Astrocyte of the cerebellum (primary cell): ENCODE results near the gene HCN2.

ENCODE experiments used
- DNase-seq: peaks from one replicate; pipeline ENCODE4 v3.0.0-alpha.2; 2011; ENCODE audit warnings: low read depth
- H3K4me3 ChIP-seq: 2 replicates; pipeline ENCODE4 v1.5.1; 2011; ENCODE audit warnings: mild to moderate bottlenecking, low read depth, low read length, moderate library complexity
- CTCF ChIP-seq: IDR thresholded peaks from 2 replicates; pipeline ENCODE4 v1.5.1; 2012; ENCODE audit warnings: low read length, low read depth, moderate library complexity, mild to moderate bottlenecking; ENCODE audit errors: missing control alignments
- in situ Hi-C: cut with HindIII; loops from 2 replicates; pipeline ENCODE4 v1.10.0; 2017; ENCODE audit warnings: low sequenced_read_pairs

Gene HCN2

GRCh38 chr19:607301-608154 lies 17.8 kb downstream of the HCN2 start:
- in situ Hi-C loops = no loop called here
- no peak for TF ChIP-seq CTCF
- H3K4me3 ChIP-seq = no peak overlapping the region
- DNase-seq = no peak

DNA sequence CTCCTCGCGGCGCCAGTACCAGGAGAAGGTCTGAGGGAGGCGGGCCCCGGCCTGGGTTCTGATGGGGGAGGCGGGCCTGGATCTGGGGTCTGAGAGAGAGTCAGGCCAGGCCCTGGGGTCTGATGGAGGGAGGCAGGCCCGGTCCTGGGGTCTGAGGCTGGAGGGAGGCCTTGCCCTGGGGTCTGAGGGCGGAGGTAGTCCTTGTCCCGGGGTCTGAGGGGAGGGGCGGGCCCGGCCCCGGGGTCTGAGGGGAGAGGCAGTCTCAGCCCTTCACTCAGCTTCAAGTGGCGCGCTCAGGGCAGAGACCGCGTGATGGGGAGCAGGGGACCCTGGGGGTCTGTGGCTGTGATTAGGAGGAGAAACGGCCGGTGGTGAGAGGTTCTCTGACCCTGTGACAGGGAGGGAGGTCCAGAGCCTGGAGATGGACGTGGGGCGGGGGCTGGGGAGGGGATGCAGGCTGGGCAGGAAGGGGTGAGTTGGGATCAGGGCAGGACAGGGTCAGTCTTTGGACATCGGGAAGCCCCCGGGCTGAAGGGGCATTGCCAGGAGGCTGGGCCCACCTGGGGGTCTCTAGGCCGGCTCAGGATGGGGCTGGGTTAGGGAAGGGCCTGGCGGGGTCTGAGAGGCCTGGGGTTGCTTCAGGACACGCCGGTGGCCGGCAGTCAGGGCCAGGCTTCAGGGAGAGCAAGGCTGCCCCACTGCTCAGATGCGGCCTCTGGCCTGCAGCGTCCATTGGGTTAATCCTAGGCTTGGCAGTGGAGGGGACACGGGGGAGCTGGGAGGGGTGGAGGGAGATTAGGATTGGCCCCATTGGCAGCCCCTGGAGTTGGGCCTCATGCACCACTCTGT lies 18.7 kb downstream of the HCN2 start:
- H3K4me3 ChIP-seq = no peak overlapping the region
- DNase-seq = no peak
- in situ Hi-C loops = no loop called here
- TF ChIP-seq CTCF = no peak

DNA sequence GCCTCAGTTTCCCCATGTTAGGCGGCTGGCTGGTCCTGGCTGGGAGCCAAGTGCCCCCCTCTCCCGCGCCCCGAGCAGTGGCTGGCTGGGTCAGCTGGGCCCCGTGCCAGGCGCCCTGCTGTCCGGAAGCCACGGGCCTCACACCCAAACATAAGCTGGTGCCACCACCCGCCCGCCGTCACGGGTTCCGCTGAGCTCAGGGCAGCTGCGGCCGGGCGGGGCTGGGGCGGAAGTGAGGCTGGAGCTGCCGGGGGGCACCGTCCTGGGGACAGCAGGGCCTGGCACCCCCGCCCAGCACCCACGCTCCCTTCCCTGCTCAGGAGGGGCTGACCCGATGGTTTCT lies 19.3 kb downstream of the HCN2 start:
- DNase-seq = no peak
- H3K4me3 ChIP-seq = no peak overlapping the region
- in situ Hi-C loops = no loop called here
- no peak for TF ChIP-seq CTCF

DNA sequence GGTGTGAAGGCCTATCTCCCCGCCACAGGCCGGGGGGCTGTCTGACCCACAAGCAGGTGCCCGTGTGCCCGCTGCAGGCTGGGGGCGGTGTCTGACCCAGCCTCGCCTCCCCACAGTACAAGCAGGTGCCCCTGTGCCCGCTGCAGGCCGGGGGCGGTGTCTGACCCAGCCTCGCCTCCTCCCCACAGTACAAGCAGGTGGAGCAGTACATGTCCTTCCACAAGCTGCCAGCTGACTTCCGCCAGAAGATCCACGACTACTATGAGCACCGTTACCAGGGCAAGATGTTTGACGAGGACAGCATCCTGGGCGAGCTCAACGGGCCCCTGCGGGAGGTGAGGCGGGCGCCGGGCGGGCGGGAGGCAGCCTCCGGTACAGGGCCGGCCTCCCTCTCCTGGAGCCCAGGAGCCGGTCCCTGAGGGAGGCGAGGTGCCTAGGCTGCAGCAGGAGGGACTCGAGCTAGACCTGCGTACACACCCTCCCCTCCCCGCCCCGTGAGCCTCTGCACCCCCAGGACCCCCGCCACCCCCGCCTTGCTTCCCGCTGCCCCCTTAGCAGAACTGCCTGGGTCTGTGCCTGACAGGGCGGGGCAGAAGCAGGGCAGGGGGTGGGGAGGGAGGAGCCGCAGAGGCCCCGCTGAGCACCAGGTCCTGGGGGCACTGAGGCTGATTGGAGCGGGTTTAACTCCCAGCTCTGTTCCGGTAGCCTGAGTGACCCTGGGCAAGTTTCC lies 20.6 kb downstream of the HCN2 start:
- DNase-seq = no peak
- H3K4me3 ChIP-seq = no peak overlapping the region
- no peak for TF ChIP-seq CTCF
- in situ Hi-C loops = no loop called here

- DNase-seq = peak; percentile 92
- H3K4me3 ChIP-seq = no peak overlapping the region
- in situ Hi-C loops = no loop called here
- TF ChIP-seq CTCF = no peak
Observed at GRCh38 chr19:610801-611480, 21.3 kb downstream of the HCN2 start.

- H3K4me3 ChIP-seq = no peak overlapping the region
- in situ Hi-C loops = no loop called here
- peak; percentile 98 for DNase-seq
- TF ChIP-seq CTCF = no peak
Observed at GRCh38 chr19:611481-611868, 21.8 kb downstream of the HCN2 start.
